H4 (cell line): ENCODE results near the gene FPGT. TPM values are rescaled to one million over a fixed set of nuclear protein-coding genes. Genes with fewer than 3 reads are reported as not detected.

Source experiments
- total RNA-seq: library from RNA; depleted of rRNA; stranded (reverse); fragments of >200 nt; shearing (Covaris generic); gene quantifications from 2 replicates; pipeline ENCODE4 v1.2.3, GENCODE V29; 2014; rRNA removed

FPGT gene
- total RNA-seq, 1 experiment from 2014 or later: 23.0 TPM

Other genes starting within 250 kb of the FPGT start
- 1.5 and 3.2 TPM in 2 replicates for gene LRRIQ3, start 66 bp upstream of the FPGT start, total RNA-seq
- not detected in 2 replicates for gene TNNI3K, start 37.1 kb downstream of the FPGT start, total RNA-seq